Iris pigment epithelial cell (primary cell): ENCODE data around the gene CAPN14.
A peak's percentile ranks its signal among the peaks of the same experiment; 100 is the strongest.

Source experiments
- DNase-seq: peaks from one replicate; pipeline ENCODE4 v3.0.0-alpha.2; 2011; ENCODE audit warnings: low read depth

CAPN14 gene

GRCh38 chr2:31243053-31243452, 25.7 kb upstream of the CAPN14 start:
- DNase-seq: no peak

GRCh38 chr2:31241625-31242270, 24.4 kb upstream of the CAPN14 start:
- DNase-seq: no peak

GRCh38 chr2:31240381-31241365, 23.4 kb upstream of the CAPN14 start:
- no peak for DNase-seq

GRCh38 chr2:31239593-31240177, 22.4 kb upstream of the CAPN14 start:
- peak; percentile 43 for DNase-seq

GRCh38 chr2:31238906-31239592, 21.7 kb upstream of the CAPN14 start:
- no peak for DNase-seq

GRCh38 chr2:31238126-31238905, 21.0 kb upstream of the CAPN14 start:
- no peak for DNase-seq

GRCh38 chr2:31237348-31238017, 20.2 kb upstream of the CAPN14 start:
- DNase-seq: no peak

- no peak for DNase-seq
These were observed 19.3 kb upstream of the CAPN14 start for GRCh38 chr2:31236433-31237205.

GRCh38 chr2:31235504-31235902, 18.2 kb upstream of the CAPN14 start:
- DNase-seq: peak; percentile 91

GRCh38 chr2:31234683-31235503, 17.6 kb upstream of the CAPN14 start:
- no peak for DNase-seq

- DNase-seq: peak; percentile 89
These were observed 16.7 kb upstream of the CAPN14 start, which contains the start of gene EHD3 for GRCh38 chr2:31233741-31234682. Gene EHD3 (plus strand): TSS chr2:31234152. CDS start chr2:31234622, 470 bp downstream.

- DNase-seq: no peak
These were observed 15.9 kb upstream of the CAPN14 start for GRCh38 chr2:31233231-31233630.

GRCh38 chr2:31232586-31232985, 15.3 kb upstream of the CAPN14 start:
- no peak for DNase-seq

GRCh38 chr2:31231571-31232302, 14.4 kb upstream of the CAPN14 start:
- no peak for DNase-seq

GRCh38 chr2:31230751-31231150, 13.4 kb upstream of the CAPN14 start:
- DNase-seq: no peak

GRCh38 chr2:31228717-31229116, 11.4 kb upstream of the CAPN14 start:
- no peak for DNase-seq

- DNase-seq: no peak
These were observed 10.4 kb upstream of the CAPN14 start for GRCh38 chr2:31227711-31228125.
